NB4 (cell line): ENCODE measurements around the gene DIO1.
A peak's percentile ranks its signal among the peaks of the same experiment; 100 is the strongest.

ENCODE experiments used
- DNase-seq: peaks from one replicate; pipeline ENCODE4 v3.0.0; 2010; ENCODE audit warnings: low read depth
- H3K4me3 ChIP-seq: one replicate; pipeline ENCODE4 v1.5.1; 2011; ENCODE audit warnings: mild to moderate bottlenecking, low read depth, low read length, moderate library complexity
- MYC ChIP-seq: IDR thresholded peaks from 2 replicates; pipeline ENCODE4 v1.6.1; 2011; ENCODE audit warnings: low read depth, low read length
- POLR2A ChIP-seq: IDR thresholded peaks from 2 replicates; pipeline ENCODE4 v1.6.1; 2011; ENCODE audit warnings: mild to moderate bottlenecking; ENCODE audit not compliant: insufficient read length; ENCODE audit errors: extremely low read depth
- TF ChIP-seq, protein P1 (sequence below): IDR thresholded peaks from 2 replicates; pipeline ENCODE4 v1.6.1; 2011; ENCODE audit warnings: low read depth, low read length
- TF ChIP-seq, protein P2 (sequence below): IDR thresholded peaks from one replicate; pipeline ENCODE4 v1.5.1; 2012; ENCODE audit warnings: low read depth, low read length

Gene DIO1

DNA sequence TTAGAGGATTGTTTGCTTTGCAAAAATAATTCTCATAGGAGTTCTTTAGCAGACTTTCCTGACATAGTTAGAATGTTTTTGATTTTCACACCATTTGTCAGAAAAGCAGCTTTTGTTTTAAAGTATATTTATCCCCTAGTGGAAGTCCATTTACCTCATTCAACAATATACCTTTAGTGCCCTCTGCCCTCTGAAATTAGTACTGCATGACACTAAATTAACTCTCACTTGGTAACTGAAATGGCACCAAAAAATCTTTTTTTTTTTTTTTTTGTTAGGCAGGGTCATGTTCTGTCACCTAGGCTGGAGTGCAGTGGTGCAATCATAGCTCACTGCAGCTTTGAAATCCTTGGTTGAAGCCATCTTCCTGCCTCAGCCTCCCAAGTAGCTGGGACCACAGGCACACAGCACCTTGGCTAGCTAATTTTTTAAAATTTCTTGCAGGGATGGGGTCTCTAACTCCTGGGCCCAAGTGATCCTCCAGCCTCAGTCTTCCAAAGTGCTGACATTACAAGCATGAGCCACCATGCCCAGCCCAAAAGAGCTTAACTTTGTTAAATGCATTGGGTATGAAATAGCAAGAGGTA is 65.8 kb downstream of the DIO1 start:
- no peak overlapping the region for H3K4me3 ChIP-seq
- peak; percentile 40 for DNase-seq
- TF ChIP-seq, protein P1, sequence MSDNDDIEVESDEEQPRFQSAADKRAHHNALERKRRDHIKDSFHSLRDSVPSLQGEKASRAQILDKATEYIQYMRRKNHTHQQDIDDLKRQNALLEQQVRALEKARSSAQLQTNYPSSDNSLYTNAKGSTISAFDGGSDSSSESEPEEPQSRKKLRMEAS = no peak
- TF ChIP-seq, protein P2, sequence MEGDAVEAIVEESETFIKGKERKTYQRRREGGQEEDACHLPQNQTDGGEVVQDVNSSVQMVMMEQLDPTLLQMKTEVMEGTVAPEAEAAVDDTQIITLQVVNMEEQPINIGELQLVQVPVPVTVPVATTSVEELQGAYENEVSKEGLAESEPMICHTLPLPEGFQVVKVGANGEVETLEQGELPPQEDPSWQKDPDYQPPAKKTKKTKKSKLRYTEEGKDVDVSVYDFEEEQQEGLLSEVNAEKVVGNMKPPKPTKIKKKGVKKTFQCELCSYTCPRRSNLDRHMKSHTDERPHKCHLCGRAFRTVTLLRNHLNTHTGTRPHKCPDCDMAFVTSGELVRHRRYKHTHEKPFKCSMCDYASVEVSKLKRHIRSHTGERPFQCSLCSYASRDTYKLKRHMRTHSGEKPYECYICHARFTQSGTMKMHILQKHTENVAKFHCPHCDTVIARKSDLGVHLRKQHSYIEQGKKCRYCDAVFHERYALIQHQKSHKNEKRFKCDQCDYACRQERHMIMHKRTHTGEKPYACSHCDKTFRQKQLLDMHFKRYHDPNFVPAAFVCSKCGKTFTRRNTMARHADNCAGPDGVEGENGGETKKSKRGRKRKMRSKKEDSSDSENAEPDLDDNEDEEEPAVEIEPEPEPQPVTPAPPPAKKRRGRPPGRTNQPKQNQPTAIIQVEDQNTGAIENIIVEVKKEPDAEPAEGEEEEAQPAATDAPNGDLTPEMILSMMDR = peak; percentile 11
- no peak for TF ChIP-seq MYC
- TF ChIP-seq POLR2A = no peak
